SK-N-MC (cell line): ENCODE measurements around the gene CCDC30.
"Not testable (repeated sequence)": the region's sequence is repeated elsewhere in the genome, so short reads cannot be mapped to it uniquely, and the experiment has no call there.

Experiments
- DNase-seq: peaks from one replicate; pipeline ENCODE4 v3.0.0-alpha.2; 2011; ENCODE audit warnings: low read depth, low spot score
- H3K27ac ChIP-seq: fragments of 200-600 bp; sonication (generic); 2 replicates; pipeline ENCODE4 v1.5.1; 2016; ENCODE audit warnings: mixed run types
- H3K36me3 ChIP-seq: fragments of 200-600 bp; sonication (generic); 2 replicates; pipeline ENCODE4 v1.6.1; 2017; ENCODE audit warnings: antibody characterized with exemption, low read length, mixed read lengths; ENCODE audit not compliant: insufficient read depth
- H3K4me3 ChIP-seq: fragments of 200-600 bp; sonication (generic); 2 replicates; pipeline ENCODE4 v1.5.1; 2016
- H3K9ac ChIP-seq: fragments of 200-600 bp; sonication (generic); 2 replicates; pipeline ENCODE4 v1.8.0; 2017; ENCODE audit warnings: mixed run types, mixed read lengths; ENCODE audit not compliant: insufficient read length
- H3K9me3 ChIP-seq: fragments of 200-600 bp; sonication (generic); 2 replicates; pipeline ENCODE4 v1.6.1; 2017; ENCODE audit warnings: low read depth, mild to moderate bottlenecking, antibody characterized with exemption, low read length, moderate library complexity, mixed read lengths
- EZH2 ChIP-seq: fragments of 200-600 bp; sonication (generic); IDR thresholded peaks from one replicate; pipeline ENCODE4 v1.6.1; 2017; ENCODE audit warnings: antibody characterized with exemption
- FOXP2 ChIP-seq: optimal IDR thresholded peaks from 2 replicates; pipeline ENCODE3; 2011; ENCODE audit warnings: mild to moderate bottlenecking, moderate library complexity; ENCODE audit not compliant: insufficient read depth; ENCODE audit errors: extremely low read length, control extremely low read depth
- POLR2AphosphoS5 ChIP-seq: IDR thresholded peaks from 2 replicates; pipeline ENCODE4 v1.6.1; 2012; ENCODE audit warnings: mild to moderate bottlenecking, low read depth, low read length, borderline replicate concordance

Gene CCDC30

DNA sequence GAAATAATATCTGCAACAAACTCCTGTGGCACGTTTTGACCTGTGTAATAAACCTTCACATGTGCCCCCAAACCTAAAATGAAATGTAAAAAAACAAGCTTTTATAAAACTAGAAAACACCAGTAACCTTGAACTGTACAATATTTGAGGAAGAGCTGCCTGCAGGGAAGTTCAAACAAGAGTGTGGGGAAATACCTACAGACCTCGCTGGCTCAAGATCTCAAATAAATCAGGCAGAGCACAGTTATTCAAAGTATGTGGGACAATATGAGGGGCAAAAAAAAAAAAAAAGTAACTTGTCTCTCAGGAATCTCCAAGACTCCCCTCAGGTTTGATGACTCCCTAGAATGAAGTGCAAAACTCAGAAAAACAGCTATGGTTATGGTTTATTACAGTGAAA lies 157.2 kb downstream of the CCDC30 start:
- Histone ChIP-seq H3K9me3 (no peaks in the 10 kb centered on the region), H3K4me3 (no peak overlapping the region), H3K27ac (no peak overlapping the region), H3K36me3 (no peaks in the 10 kb centered on the region), H3K9ac (no peak overlapping the region)
- TF ChIP-seq EZH2 = no peak
- TF ChIP-seq FOXP2 = no peak
- no peak for TF ChIP-seq POLR2AphosphoS5
- no peak for DNase-seq

DNA sequence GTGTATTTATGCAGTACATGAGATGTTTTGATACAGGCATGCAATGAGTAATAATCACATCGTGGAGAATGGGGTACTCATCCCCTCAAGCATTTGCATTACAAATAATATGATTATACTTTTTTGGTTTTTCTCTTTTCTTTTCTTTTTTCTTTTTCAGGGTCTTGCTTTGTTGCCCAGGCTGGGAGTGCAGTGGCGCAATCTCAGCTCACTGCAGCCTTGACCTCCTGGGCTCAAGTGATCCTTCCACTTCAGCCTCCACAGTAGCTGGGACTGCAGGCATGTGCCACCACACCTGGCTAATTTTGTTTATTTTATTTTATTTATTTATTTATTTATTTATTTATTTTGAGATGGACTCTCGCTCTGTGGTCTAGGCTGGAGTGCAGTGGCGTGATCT lies 158.1 kb downstream of the CCDC30 start:
- not testable (repeated sequence) for H3K27ac ChIP-seq, DNase-seq, H3K9me3 ChIP-seq, H3K36me3 ChIP-seq, H3K4me3 ChIP-seq, H3K9ac ChIP-seq

DNA sequence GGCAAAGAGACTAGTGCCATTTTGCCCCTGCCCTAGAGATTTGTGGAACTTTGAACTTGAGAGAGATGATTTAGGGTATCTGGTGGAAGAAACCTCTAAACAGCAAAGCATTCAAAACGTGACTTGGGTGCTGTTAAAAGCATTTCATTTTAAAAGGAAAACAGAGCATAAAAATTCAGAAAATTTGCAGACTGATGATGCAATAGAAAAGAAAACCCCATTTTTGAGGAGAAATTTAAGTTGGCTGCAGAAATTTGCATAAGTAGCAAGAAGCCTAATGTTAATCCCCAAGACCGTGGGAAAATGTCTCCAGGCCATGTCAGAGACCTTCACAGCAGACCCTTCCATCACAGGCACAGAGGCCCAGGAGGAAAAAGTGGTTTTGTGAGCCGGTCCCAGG lies 164.1 kb downstream of the CCDC30 start:
- DNase-seq, H3K36me3 ChIP-seq, H3K9me3 ChIP-seq, H3K27ac ChIP-seq, H3K4me3 ChIP-seq, H3K9ac ChIP-seq: not testable (repeated sequence)

DNA sequence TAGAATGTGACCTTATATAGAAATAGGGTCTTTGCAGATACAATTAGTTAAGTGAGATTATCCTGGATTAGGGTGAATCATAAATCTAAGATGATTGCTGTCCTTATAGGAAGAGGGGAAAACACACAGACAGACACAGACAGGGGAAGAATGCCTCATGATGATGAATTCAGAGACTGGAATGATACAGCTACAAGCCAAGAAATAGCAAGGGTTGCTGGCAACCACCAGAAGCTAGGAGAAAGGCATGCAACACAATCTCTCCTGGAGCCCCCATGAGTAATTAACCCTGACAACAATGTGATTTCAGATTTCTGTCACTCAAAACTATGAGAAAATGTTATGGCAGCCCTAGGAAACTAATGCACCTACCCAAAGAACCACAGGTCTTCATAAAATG lies 176.0 kb downstream of the CCDC30 start:
- no peak for TF ChIP-seq EZH2
- no peak for TF ChIP-seq FOXP2
- TF ChIP-seq POLR2AphosphoS5 = no peak
- no peaks in the 10 kb centered on the region for H3K9me3 ChIP-seq
- no peak for DNase-seq

DNA sequence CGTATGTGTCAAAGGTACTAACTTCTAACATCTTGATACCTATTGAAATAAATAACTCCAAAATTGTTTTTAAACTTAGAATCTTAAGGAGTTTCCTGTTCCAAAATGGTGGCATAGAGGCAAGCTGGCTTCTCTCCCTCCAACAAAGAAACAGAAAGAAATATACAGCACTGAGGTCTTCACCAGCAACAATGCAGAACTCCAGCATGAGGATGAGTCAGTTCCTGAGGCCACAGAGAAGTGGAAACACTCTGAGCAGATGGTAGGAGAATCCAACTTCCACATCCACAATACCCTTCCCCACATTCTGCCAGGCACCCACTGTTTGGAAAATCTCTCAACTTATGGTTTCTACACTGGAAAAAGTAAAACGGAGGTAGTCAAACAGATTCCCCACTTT lies 183.0 kb downstream of the CCDC30 start:
- DNase-seq = no peak
- Histone ChIP-seq H3K4me3 (no peak overlapping the region), H3K9ac (no peak overlapping the region), H3K36me3 (no peaks in the 10 kb centered on the region), H3K27ac (no peak overlapping the region), H3K9me3 (no peaks in the 10 kb centered on the region)
- TF ChIP-seq POLR2AphosphoS5 (no peak), FOXP2 (no peak), EZH2 (no peak)

More for the DNA sequence above, 176.0 kb downstream of the CCDC30 start:
- no peak overlapping the region for H3K4me3 ChIP-seq
- H3K9ac ChIP-seq = no peak overlapping the region
- H3K27ac ChIP-seq = no peak overlapping the region
- no peaks in the 10 kb centered on the region for H3K36me3 ChIP-seq

DNA sequence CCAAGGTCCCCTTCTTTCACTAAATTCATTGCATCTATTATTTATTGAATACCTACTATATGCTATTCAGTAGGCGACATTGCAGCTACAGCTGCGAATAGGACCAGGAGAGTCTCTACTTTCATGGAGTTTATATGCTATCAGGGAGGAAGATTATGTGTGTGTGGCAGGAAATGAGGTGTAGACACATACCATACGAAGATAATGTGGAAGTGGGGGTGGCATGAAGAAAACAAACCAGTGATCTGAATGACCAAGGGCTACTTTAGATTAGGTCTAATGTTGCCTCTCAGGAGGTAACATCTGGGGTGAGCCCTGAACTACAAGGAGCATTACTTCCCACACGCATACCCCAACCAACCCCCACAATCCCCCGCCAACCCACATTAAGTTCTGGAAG lies 194.1 kb downstream of the CCDC30 start:
- H3K27ac ChIP-seq = no peak overlapping the region
- TF ChIP-seq FOXP2 (no peak), EZH2 (no peak), POLR2AphosphoS5 (no peak)
- H3K36me3 ChIP-seq = peaks cover 24% of the 10 kb centered on the region
- no peak for DNase-seq
- no peak overlapping the region for H3K9ac ChIP-seq
- H3K4me3 ChIP-seq = peak overlapping the region; percentile 91
- no peaks in the 10 kb centered on the region for H3K9me3 ChIP-seq

DNA sequence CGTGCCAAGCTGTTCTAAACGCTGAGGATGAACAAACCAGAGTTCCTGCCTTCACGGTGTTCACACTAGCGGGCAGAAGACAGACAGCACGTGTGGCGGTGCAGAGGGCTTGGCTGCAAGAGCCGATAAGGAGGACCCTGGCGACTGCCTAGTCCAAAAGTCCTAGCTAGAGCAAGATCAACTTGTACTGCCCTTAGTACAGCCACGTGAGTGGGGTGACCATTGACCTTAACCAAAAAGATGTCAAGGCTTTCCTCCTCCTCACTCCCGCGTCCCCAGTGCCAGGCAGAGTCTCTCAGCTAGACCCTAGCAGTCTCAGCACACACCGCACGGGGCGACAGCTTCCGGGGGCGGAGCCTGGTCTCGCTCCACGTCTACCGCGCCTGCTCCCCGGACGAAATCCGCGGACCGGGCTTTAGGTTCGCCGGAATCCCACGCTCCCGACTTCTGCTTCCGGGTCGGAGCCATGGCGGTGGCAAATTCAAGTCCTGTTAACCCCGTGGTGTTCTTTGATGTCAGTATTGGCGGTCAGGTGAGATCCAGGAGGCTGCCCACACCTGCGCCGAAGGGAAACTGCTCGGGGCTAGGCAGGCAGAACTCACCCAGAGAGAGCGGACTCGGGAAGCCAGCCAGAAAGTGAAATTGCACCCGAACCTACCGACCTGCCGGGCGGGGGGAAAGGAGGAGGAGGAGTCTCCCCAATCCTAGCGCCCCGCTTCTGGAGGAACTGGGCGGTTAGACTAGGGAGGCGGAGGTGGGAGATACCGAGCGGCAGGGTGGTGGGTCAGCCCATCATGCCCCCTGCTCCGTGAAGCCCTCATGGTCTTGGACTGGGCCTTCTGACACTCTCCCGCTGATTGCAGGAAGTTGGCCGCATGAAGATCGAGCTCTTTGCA lies 195.1 kb downstream of the CCDC30 start, which contains the start of gene PPIH:
Gene PPIH (plus strand): TSS at position 443 of the 896 bp plus-strand sequence. CDS start 24 bp downstream, at position 467.
- DNase-seq = peak; percentile 52
- TF ChIP-seq EZH2 (no peak), FOXP2 (no peak), POLR2AphosphoS5 (peak; percentile 99)
- Histone ChIP-seq H3K9ac (peak within 1 kb of the TSS; percentile 82), H3K36me3 (peaks cover 33% of the 10 kb centered on the region), H3K27ac (peak within 1 kb of the TSS; percentile 52; the same call in 1 of the 2 replicates), H3K9me3 (no peaks in the 10 kb centered on the region), H3K4me3 (peak within 1 kb of the TSS; percentile 91)

DNA sequence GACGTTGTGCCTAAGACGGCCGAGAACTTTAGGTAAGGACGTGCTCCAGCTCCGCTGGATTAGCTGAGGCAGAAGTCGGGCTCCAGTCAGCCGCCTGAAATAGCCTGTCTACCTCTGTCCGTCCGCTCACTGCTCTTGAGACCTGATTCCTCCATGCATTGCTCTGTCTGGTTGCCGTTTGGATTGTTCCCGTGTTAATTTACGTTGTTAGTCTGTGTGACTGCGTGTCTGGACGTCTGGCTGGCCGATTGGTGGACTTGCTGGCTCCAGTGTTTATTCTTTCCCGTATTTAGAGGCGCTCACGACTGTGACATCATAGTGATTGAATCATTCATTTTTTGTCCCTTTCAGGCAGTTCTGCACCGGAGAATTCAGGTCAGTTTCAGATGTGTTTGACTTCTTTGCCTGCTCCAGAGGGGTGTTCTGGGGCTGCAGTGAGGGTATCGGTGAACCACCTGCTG lies 195.8 kb downstream of the CCDC30 start:
- Histone ChIP-seq H3K36me3 (peaks cover 38% of the 10 kb centered on the region), H3K9me3 (no peaks in the 10 kb centered on the region), H3K27ac (no peak overlapping the region), H3K4me3 (peak overlapping the region; percentile 91), H3K9ac (peak overlapping the region; percentile 79)
- no peak for TF ChIP-seq POLR2AphosphoS5
- no peak for TF ChIP-seq FOXP2
- TF ChIP-seq EZH2 = no peak
- DNase-seq = no peak

DNA sequence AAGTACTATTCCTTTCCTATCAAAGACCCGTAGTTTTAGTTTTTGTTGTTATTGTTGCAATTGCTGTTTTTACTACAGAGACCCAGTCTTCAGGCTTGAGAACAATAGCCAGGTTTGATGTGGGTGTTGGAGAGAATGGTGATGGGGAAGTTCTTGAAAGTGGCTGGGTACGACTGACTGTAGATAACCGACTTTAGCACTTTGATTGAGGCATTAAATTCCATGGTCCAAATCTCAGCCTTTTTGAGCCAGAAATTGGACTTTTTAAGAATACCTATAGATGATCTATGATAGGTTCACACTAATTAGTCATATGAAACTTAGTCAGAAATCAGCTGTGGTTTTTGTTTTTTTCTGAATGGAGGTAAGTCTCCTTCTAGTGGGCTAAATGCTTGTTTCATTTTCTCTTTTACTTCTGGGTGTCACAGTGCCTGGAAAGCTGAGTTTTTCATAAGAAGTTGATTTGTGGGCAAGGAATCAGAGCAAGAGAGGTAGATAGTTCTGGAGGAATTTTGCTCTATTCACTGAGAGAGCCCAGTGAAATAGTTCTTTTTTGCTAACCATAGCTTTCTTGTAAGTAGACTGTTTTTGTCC lies 197.9 kb downstream of the CCDC30 start:
- Histone ChIP-seq H3K36me3 (peaks cover 58% of the 10 kb centered on the region), H3K27ac (no peak overlapping the region), H3K9me3 (no peaks in the 10 kb centered on the region), H3K9ac (no peak overlapping the region), H3K4me3 (no peak overlapping the region)
- DNase-seq = no peak
- TF ChIP-seq POLR2AphosphoS5 (no peak), FOXP2 (no peak), EZH2 (no peak)
